B cell (primary cell): ENCODE measurements around the gene SH2B2. TPM values are rescaled to one million over a fixed set of nuclear protein-coding genes. Genes with fewer than 3 reads are reported as not detected.

Source experiments
- ATAC-seq: fragments of 200-7000 bp; cut with Tn5 transposase; one replicate; pipeline ENCODE4 v1.10.0; 2021; ENCODE audit warnings: low read depth, mild to moderate bottlenecking, moderate number of reproducible peaks, moderate library complexity
- CTCF ChIA-PET: fragments of 350-600 bp; sonication (Branson Sonifier 250); formaldehyde crosslinking; loops from one replicate; lab custom pipeline; 2021; ENCODE audit warnings: antibody characterized with exemption, inconsistent platforms; lab: Charles Lee
- POLR2A ChIA-PET: fragments of 350-600 bp; sonication (Branson Sonifier 250); formaldehyde crosslinking; loops from one replicate; lab custom pipeline; 2021; ENCODE audit warnings: antibody characterized with exemption; lab: Charles Lee
- DNase-seq: peaks from one replicate; pipeline ENCODE4 v3.0.0; 2013
- H2AFZ ChIP-seq: 2 replicates; pipeline ENCODE4 v1.6.1; 2012; ENCODE audit warnings: mild to moderate bottlenecking, low read depth, low read length; ENCODE audit not compliant: insufficient read depth, poor library complexity, severe bottlenecking
- H3K27ac ChIP-seq, 2 donors: 1 replicate in 1 of 2; 2 replicates in 1 of 2; pipeline ENCODE4 v1.5.1; 2012 to 2013; ENCODE audit warnings: low read length in 2 of 2, mild to moderate bottlenecking in 2 of 2, moderate library complexity in 1 of 2
- H3K27me3 ChIP-seq, 4 experiments: fragments of 200-600 bp in 1 of 4; sonication (generic) in 1 of 4; replicated peaks in 1 of 4; 1 replicate in 2 of 4; 2 replicates in 2 of 4; pipeline versions ENCODE4 v1.6.1 to v1.7.0; 2013 to 2016; ENCODE audit warnings: low read length in 3 of 4, mild to moderate bottlenecking in 2 of 4, mixed read lengths in 1 of 4, moderate library complexity in 1 of 4; ENCODE audit not compliant: insufficient read depth in 4 of 4, control insufficient read depth in 3 of 4; ENCODE audit errors: control extremely low read depth in 1 of 4
- H3K36me3 ChIP-seq, 2 experiments: replicated peaks in 1 of 2; 1 replicate in 1 of 2; 2 replicates in 1 of 2; pipeline versions ENCODE4 v1.6.1 to v1.7.1; 2013; ENCODE audit warnings: low read length in 1 of 2; ENCODE audit not compliant: insufficient read depth in 2 of 2, control insufficient read depth in 1 of 2; ENCODE audit errors: control extremely low read depth in 1 of 2, extremely low read depth in 1 of 2
- H3K4me1 ChIP-seq, 2 donors: fragments of 200-600 bp in 1 of 2; sonication (generic) in 1 of 2; 1 replicate in 1 of 2; 2 replicates in 1 of 2; pipeline versions ENCODE4 v1.5.1 to v1.6.1; 2013 to 2017; ENCODE audit warnings: low read length in 2 of 2; ENCODE audit not compliant: control insufficient read depth in 2 of 2, insufficient read depth in 2 of 2
- H3K4me2 ChIP-seq: replicated peaks from 2 replicates; pipeline ENCODE3; 2012; ENCODE audit warnings: mild to moderate bottlenecking, low read depth, low read length; ENCODE audit not compliant: poor library complexity, severe bottlenecking
- H3K4me3 ChIP-seq, 5 experiments: fragments of 200-600 bp in 1 of 5; sonication (generic) in 1 of 5; 1 replicate in 3 of 5; 2 replicates in 2 of 5; pipeline versions ENCODE4 v1.5.1 to v1.7.0; 2011 to 2016; ENCODE audit warnings: low read length in 4 of 5, mild to moderate bottlenecking in 4 of 5, low read depth in 2 of 5, control low read depth in 1 of 5, moderate library complexity in 1 of 5; ENCODE audit not compliant: insufficient read depth in 1 of 5; ENCODE audit errors: control extremely low read depth in 1 of 5, extremely low read depth in 1 of 5
- H3K79me2 ChIP-seq: fragments of 200-600 bp; sonication (generic); one replicate; pipeline ENCODE4 v1.6.0; 2016; ENCODE audit warnings: low read length; ENCODE audit not compliant: control insufficient read depth, insufficient read depth
- H3K9ac ChIP-seq: fragments of 200-600 bp; sonication (generic); 2 replicates; pipeline ENCODE4 v1.6.1; 2017; ENCODE audit warnings: mild to moderate bottlenecking, low read length, moderate library complexity
- H3K9me3 ChIP-seq, 3 donors: one replicate each; pipeline versions ENCODE4 v1.6.1 to v1.7.1; 2013; ENCODE audit warnings: low read length in 2 of 3; ENCODE audit not compliant: control insufficient read depth in 2 of 3, insufficient read depth in 1 of 3; ENCODE audit errors: control extremely low read depth in 1 of 3
- H4K20me1 ChIP-seq: 2 replicates; pipeline ENCODE4 v1.6.0; 2012; ENCODE audit warnings: mild to moderate bottlenecking, low read length; ENCODE audit not compliant: insufficient read depth, control insufficient read depth, poor library complexity, severe bottlenecking
- H3K27ac Mint-ChIP-seq: one replicate; pipeline ENCODE4 v1.8.0; 2021; ENCODE audit warnings: mixed read lengths
- H3K27me3 Mint-ChIP-seq: one replicate; pipeline ENCODE4 v1.8.0; 2021; ENCODE audit warnings: mixed read lengths
- H3K4me1 Mint-ChIP-seq: one replicate; pipeline ENCODE4 v1.8.0; 2021; ENCODE audit warnings: mixed read lengths
- H3K4me3 Mint-ChIP-seq: one replicate; pipeline ENCODE4 v1.8.0; 2021; ENCODE audit warnings: mixed read lengths
- H3K9me3 Mint-ChIP-seq: one replicate; pipeline ENCODE4 v1.8.0; 2022; ENCODE audit warnings: mixed read lengths; ENCODE audit not compliant: insufficient read depth
- CTCF ChIP-seq: fragments of 200-600 bp; IDR thresholded peaks from one replicate; pipeline ENCODE4 v1.8.0; 2022; ENCODE audit warnings: antibody characterized with exemption, mild to moderate bottlenecking
- EZH2 ChIP-seq: IDR thresholded peaks from 2 replicates; pipeline ENCODE4 v1.6.1; 2012; ENCODE audit warnings: borderline replicate concordance, low read depth, mild to moderate bottlenecking, moderate library complexity, low read length; ENCODE audit not compliant: insufficient read depth, poor library complexity, severe bottlenecking
- WGBS: methylation state at CpG from one replicate; pipeline ENCODE4 v1.1.5; 2013; ENCODE audit warnings: missing lambda C conversion rate; ENCODE audit not compliant: insufficient coverage; 5-methylcytosine and 5-hydroxymethylcytosine counted together
- intact Hi-C: fragments of 100-400 bp; cut with micrococcal nuclease; formaldehyde crosslinking; loops from one replicate; pipeline ENCODE4 v1.10.0; 2022
- polyA plus RNA-seq: library from polyadenylated mRNA; depleted of rRNA; stranded (reverse); fragments of >200 nt; gene quantifications from 2 replicates; pipeline ENCODE4 v1.2.3, GENCODE V29; 2012
- total RNA-seq, 2 donors: library from RNA; stranded (reverse); fragments of 120-200 nt in 1 of 2; gene quantifications; 1 replicate in 1 of 2; 2 replicates in 1 of 2; pipeline versions ENCODE4 v1.2.3 to v1.2.4, GENCODE V29; 2013 to 2022

SH2B2 gene
- total and polyA plus RNA-seq, 2 donors (not counting 1 experiment from before 2014, with no cell fraction given) = 41.2 to 95.4 TPM

GRCh38 chr7:102264367-102264891, 22.2 kb upstream of the SH2B2 start:
- TF ChIP-seq EZH2 = no peak
- no peak for TF ChIP-seq CTCF
- no peaks in the 10 kb centered on the region for H3K9me3 Mint-ChIP-seq
- no peaks in the 10 kb centered on the region for H3K79me2 ChIP-seq
- H2AFZ ChIP-seq = no peak overlapping the region
- H3K4me1 ChIP-seq = no peaks in the 10 kb centered on the region
- 74% methylated on average over 13 of the region's 13 CpGs for WGBS
- H3K4me3 ChIP-seq = no peak overlapping the region
- H3K4me3 Mint-ChIP-seq = no peak overlapping the region
- no peaks in the 10 kb centered on the region for H3K4me1 Mint-ChIP-seq
- intact Hi-C loops = no loop called here
- ChIA-PET POLR2A (no interaction called here), CTCF (interaction anchor here (0.7 to 1.7 kb wide), 2 partner anchors 721 to 949 kb away, joined by 5 to 6 read pairs; no protein-coding TSS in a partner anchor)
- no peak overlapping the region for H3K9ac ChIP-seq
- H3K27ac Mint-ChIP-seq = no peak overlapping the region
- H3K27me3 ChIP-seq = no peaks in the 10 kb centered on the region
- no peaks in the 10 kb centered on the region for H4K20me1 ChIP-seq
- DNase-seq = no peak
- H3K4me2 ChIP-seq = no peak overlapping the region
- H3K9me3 ChIP-seq = no peaks in the 10 kb centered on the region
- no peak for ATAC-seq
- no peak overlapping the region for H3K27ac ChIP-seq
- H3K36me3 ChIP-seq = no peaks in the 10 kb centered on the region
- no peaks in the 10 kb centered on the region for H3K27me3 Mint-ChIP-seq

DNA sequence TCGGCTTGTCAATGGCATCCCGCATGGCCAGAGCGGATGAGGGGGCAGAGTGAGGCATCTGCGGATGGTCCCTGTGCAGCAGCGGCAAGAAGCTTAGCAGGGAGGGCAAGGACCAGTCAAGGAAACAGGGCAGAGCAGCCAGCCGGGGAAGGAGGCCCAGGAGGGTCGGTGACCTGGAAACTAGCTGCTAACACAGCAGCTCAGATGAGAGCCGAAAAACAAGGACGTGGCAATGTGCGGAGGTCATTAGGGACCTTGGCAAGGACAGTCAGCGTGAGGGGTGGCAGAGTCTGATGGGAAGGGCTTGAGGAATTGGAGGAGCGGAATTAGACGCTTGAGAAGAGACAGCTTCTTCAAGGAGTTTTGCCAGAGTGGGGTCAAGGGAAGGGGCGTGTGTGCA, 20.1 kb upstream of the SH2B2 start:
- intact Hi-C loops = no loop called here
- Mint-ChIP-seq H3K9me3 (no peaks in the 10 kb centered on the region), H3K27me3 (no peaks in the 10 kb centered on the region), H3K27ac (no peak overlapping the region), H3K4me1 (no peaks in the 10 kb centered on the region), H3K4me3 (no peak overlapping the region)
- Histone ChIP-seq H3K9ac (no peak overlapping the region), H4K20me1 (no peaks in the 10 kb centered on the region), H3K27ac (no peak overlapping the region), H3K27me3 (no peaks in the 10 kb centered on the region), H3K4me1 (no peaks in the 10 kb centered on the region), H3K4me3 (no peak overlapping the region), H2AFZ (no peak overlapping the region), H3K36me3 (no peaks in the 10 kb centered on the region), H3K9me3 (no peaks in the 10 kb centered on the region), H3K4me2 (no peak overlapping the region), H3K79me2 (no peaks in the 10 kb centered on the region)
- ATAC-seq (no peak), DNase-seq (no peak)
- CTCF ChIA-PET = interaction anchor here (0.9 kb wide), 1 partner anchor 667 kb away, joined by 3 read pairs; no protein-coding TSS in a partner anchor
- POLR2A ChIA-PET = no interaction called here
- 94% methylated on average over 13 of the region's 14 CpGs for WGBS
- TF ChIP-seq EZH2 (no peak), CTCF (no peak)
